CD4-positive, alpha-beta T cell (primary cell): ENCODE measurements around the gene UBE2D2. TPM values are rescaled to one million over a fixed set of nuclear protein-coding genes. Genes with fewer than 3 reads are reported as not detected.

Source experiments
- ATAC-seq: fragments of 200-7000 bp; cut with Tn5 transposase; one replicate; pipeline ENCODE4 v1.10.0; 2022; ENCODE audit warnings: mild to moderate bottlenecking; ENCODE audit not compliant: poor library complexity
- CTCF ChIA-PET: fragments of 350-600 bp; sonication (Branson Sonifier 250); formaldehyde crosslinking; loops from one replicate; lab custom pipeline; 2021; ENCODE audit warnings: antibody characterized with exemption, inconsistent platforms; lab: Charles Lee
- POLR2A ChIA-PET: fragments of 350-600 bp; sonication (Branson Sonifier 250); formaldehyde crosslinking; loops from one replicate; lab custom pipeline; 2021; ENCODE audit warnings: antibody characterized with exemption, inconsistent platforms; lab: Charles Lee
- DNase-seq, 14 experiments: peaks; one replicate each; pipeline ENCODE4 v3.0.0-alpha.2; 2013 to 2020; ENCODE audit warnings: mixed read lengths in 2 of 14
- H3K27ac ChIP-seq, 2 donors: one replicate each; pipeline versions ENCODE4 v1.5.1 to v1.7.0; 2013; ENCODE audit warnings: low read length in 2 of 2, low read depth in 1 of 2, mild to moderate bottlenecking in 1 of 2
- H3K27me3 ChIP-seq, 2 experiments: 1 replicate in 1 of 2; 2 replicates in 1 of 2; pipeline versions ENCODE4 v1.6.1 to v1.7.0; 2013; ENCODE audit warnings: low read length in 2 of 2, control low read depth in 1 of 2, mild to moderate bottlenecking in 1 of 2, moderate library complexity in 1 of 2; ENCODE audit not compliant: insufficient read depth in 2 of 2, control insufficient read depth in 1 of 2
- H3K36me3 ChIP-seq: one replicate; pipeline ENCODE4 v1.6.1; 2013; ENCODE audit warnings: low read length, control low read depth; ENCODE audit not compliant: insufficient read depth
- H3K4me1 ChIP-seq: one replicate; pipeline ENCODE4 v1.6.1; 2013; ENCODE audit warnings: low read length, control low read depth; ENCODE audit not compliant: insufficient read depth
- H3K4me3 ChIP-seq: one replicate; pipeline ENCODE4 v1.5.1; 2013; ENCODE audit warnings: mild to moderate bottlenecking, low read length, moderate library complexity
- H3K9me3 ChIP-seq, 2 experiments: 1 replicate in 1 of 2; 2 replicates in 1 of 2; pipeline versions ENCODE4 v1.6.1 to v1.7.0; 2013; ENCODE audit warnings: low read length in 2 of 2, mild to moderate bottlenecking in 2 of 2, control low read depth in 1 of 2, moderate library complexity in 1 of 2; ENCODE audit not compliant: control insufficient read depth in 1 of 2, insufficient read depth in 1 of 2
- H3K27ac Mint-ChIP-seq: one replicate; pipeline ENCODE4 v1.8.0; 2020; ENCODE audit warnings: mixed read lengths
- H3K27me3 Mint-ChIP-seq: one replicate; pipeline ENCODE4 v1.8.0; 2021; ENCODE audit warnings: mixed read lengths
- H3K36me3 Mint-ChIP-seq: one replicate; pipeline ENCODE4 v1.8.0; 2021; ENCODE audit warnings: low read depth, mixed read lengths
- H3K4me1 Mint-ChIP-seq: one replicate; pipeline ENCODE4 v1.8.0; 2021; ENCODE audit warnings: low read depth, mixed read lengths
- H3K4me3 Mint-ChIP-seq: one replicate; pipeline ENCODE4 v1.8.0; 2020; ENCODE audit warnings: mild to moderate bottlenecking, mixed read lengths
- H3K9me3 Mint-ChIP-seq: one replicate; pipeline ENCODE4 v1.8.0; 2020; ENCODE audit warnings: mixed read lengths
- CTCF ChIP-seq: fragments of 200-600 bp; IDR thresholded peaks from one replicate; pipeline ENCODE4 v1.8.0; 2022; ENCODE audit warnings: antibody characterized with exemption, mild to moderate bottlenecking
- intact Hi-C, 2 experiments: fragments of 100-400 bp; cut with DNase I in 1 of 2; cut with micrococcal nuclease in 1 of 2; formaldehyde crosslinking; loops; one replicate each; pipeline versions ENCODE4 v1.15.1 to v1.9.0; 2023 to 2025; cut with DNase I, micrococcal nuclease
- total RNA-seq, 174 experiments: library from RNA in 2 of 174; stranded (reverse) in 2 of 174; gene quantifications; one replicate each; pipeline ENCODE4 v1.2.3 and lab custom pipeline; 2021 to 2026

The UBE2D2 gene
- total RNA-seq, 2 experiments from 2014 or later: 164 to 174 TPM

DNA sequence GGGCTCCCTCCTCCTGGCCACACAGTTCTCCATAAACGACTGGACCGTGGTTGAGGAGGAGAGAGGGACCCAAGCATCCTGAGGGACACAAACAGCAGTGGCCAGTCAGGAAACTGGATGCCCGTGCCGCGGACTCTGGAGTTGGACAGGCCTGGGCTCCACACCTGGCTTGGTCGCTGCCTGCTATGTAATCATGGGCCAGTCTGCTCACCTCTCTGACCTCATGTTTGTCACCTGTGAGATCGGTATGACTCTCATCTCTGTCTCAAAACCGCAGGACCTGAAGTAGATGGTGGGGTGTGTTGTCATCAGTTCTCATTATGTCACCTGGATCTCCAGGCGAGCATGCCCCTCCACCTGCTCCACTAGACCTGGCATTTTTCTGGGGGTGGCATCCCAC lies 101.5 kb downstream of the UBE2D2 start:
- no peaks in the 10 kb centered on the region for H3K9me3 ChIP-seq
- ATAC-seq (no peak), DNase-seq (no peak)
- ChIA-PET POLR2A (no interaction called here), CTCF (no interaction called here)
- H3K36me3 Mint-ChIP-seq: no peaks in the 10 kb centered on the region
- no peak overlapping the region for H3K27ac Mint-ChIP-seq
- H3K4me3 ChIP-seq: no peak overlapping the region
- no peaks in the 10 kb centered on the region for H3K27me3 ChIP-seq
- no peak for TF ChIP-seq CTCF
- no peaks in the 10 kb centered on the region for H3K9me3 Mint-ChIP-seq
- H3K36me3 ChIP-seq: no peaks in the 10 kb centered on the region
- intact Hi-C loops: no loop called here
- no peak overlapping the region for H3K27ac ChIP-seq
- H3K4me1 Mint-ChIP-seq: peaks cover 19% of the 10 kb centered on the region
- H3K4me1 ChIP-seq: peaks cover 30% of the 10 kb centered on the region
- no peaks in the 10 kb centered on the region for H3K27me3 Mint-ChIP-seq
- no peak overlapping the region for H3K4me3 Mint-ChIP-seq

- DNase-seq: no peak
- no peak for TF ChIP-seq CTCF
- H3K4me3 ChIP-seq: no peak overlapping the region
- ChIA-PET CTCF (no interaction called here), POLR2A (no interaction called here)
- Mint-ChIP-seq H3K27ac (no peak overlapping the region), H3K4me1 (peaks cover 20% of the 10 kb centered on the region), H3K36me3 (no peaks in the 10 kb centered on the region), H3K27me3 (no peaks in the 10 kb centered on the region), H3K4me3 (no peak overlapping the region), H3K9me3 (no peaks in the 10 kb centered on the region)
- no peaks in the 10 kb centered on the region for H3K9me3 ChIP-seq
- H3K4me1 ChIP-seq: peaks cover 36% of the 10 kb centered on the region
- intact Hi-C loops: no loop called here
- H3K36me3 ChIP-seq: no peaks in the 10 kb centered on the region
- H3K27me3 ChIP-seq: no peaks in the 10 kb centered on the region
- ATAC-seq: no peak
- no peak overlapping the region for H3K27ac ChIP-seq
Measured at GRCh38 chr5:139663207-139664085, 102.3 kb downstream of the UBE2D2 start.

- peaks cover 44% of the 10 kb centered on the region for H3K4me1 ChIP-seq
Measured at GRCh38 chr5:139664086-139664693, 103.1 kb downstream of the UBE2D2 start.

More at GRCh38 chr5:139664086-139664693, 103.1 kb downstream of the UBE2D2 start:
- TF ChIP-seq CTCF: no peak
- Mint-ChIP-seq H3K4me3 (no peak overlapping the region), H3K9me3 (no peaks in the 10 kb centered on the region), H3K36me3 (no peaks in the 10 kb centered on the region), H3K4me1 (peaks cover 27% of the 10 kb centered on the region), H3K27me3 (no peaks in the 10 kb centered on the region), H3K27ac (no peak overlapping the region)
- Histone ChIP-seq H3K9me3 (no peaks in the 10 kb centered on the region), H3K27ac (no peak overlapping the region), H3K27me3 (no peaks in the 10 kb centered on the region), H3K4me3 (no peak overlapping the region), H3K36me3 (no peaks in the 10 kb centered on the region)
- POLR2A ChIA-PET: interaction anchor here (0.6 kb wide), 1 partner anchor 27 kb away, joined by 3 read pairs; no protein-coding TSS in a partner anchor
- CTCF ChIA-PET: no interaction called here
- no peak for ATAC-seq
- peak in 2 of 14 experiments; percentile 73 to 82 for DNase-seq
- intact Hi-C loops: no loop called here
